Mesothelial cell of epicardium (in vitro differentiated cells): ENCODE data around the gene CACNA1C. TPM values are rescaled to one million over a fixed set of nuclear protein-coding genes. Genes with fewer than 3 reads are reported as not detected.

Experiments used
- DNase-seq, 2 experiments: peaks; one replicate each; pipeline ENCODE4 v3.0.0; 2021; ENCODE audit warnings: low spot score in 2 of 2; ENCODE audit not compliant: unreplicated experiment in 2 of 2
- H3K27ac Mint-ChIP-seq: 2 replicates; pipeline ENCODE4 v1.8.0; 2021; ENCODE audit warnings: mixed read lengths
- H3K27me3 Mint-ChIP-seq: 2 replicates; pipeline ENCODE4 v1.8.0; 2021; ENCODE audit warnings: low read depth, mixed read lengths
- H3K36me3 Mint-ChIP-seq: 2 replicates; pipeline ENCODE4 v1.8.0; 2021; ENCODE audit warnings: mixed read lengths
- H3K4me1 Mint-ChIP-seq: 2 replicates; pipeline ENCODE4 v1.8.0; 2021; ENCODE audit warnings: mixed read lengths
- H3K4me3 Mint-ChIP-seq: 2 replicates; pipeline ENCODE4 v1.8.0; 2021; ENCODE audit warnings: mild to moderate bottlenecking, moderate library complexity, mixed read lengths
- H3K9me3 Mint-ChIP-seq: 2 replicates; pipeline ENCODE4 v1.8.0; 2021; ENCODE audit warnings: mixed read lengths
- total RNA-seq: library from RNA; stranded (reverse); gene quantifications from 3 replicates; pipeline ENCODE4 v1.2.1, GENCODE V29; 2021
- TF ChIP-seq, protein P1 (sequence below): fragments of 200-600 bp; sonication (generic); IDR thresholded peaks from one replicate; pipeline ENCODE4 v1.5.0; 2021; ENCODE audit warnings: antibody characterized with exemption; ENCODE audit not compliant: unreplicated experiment

CACNA1C gene
- total RNA-seq, 1 donor from 2014 or later: 33.6 TPM

DNA sequence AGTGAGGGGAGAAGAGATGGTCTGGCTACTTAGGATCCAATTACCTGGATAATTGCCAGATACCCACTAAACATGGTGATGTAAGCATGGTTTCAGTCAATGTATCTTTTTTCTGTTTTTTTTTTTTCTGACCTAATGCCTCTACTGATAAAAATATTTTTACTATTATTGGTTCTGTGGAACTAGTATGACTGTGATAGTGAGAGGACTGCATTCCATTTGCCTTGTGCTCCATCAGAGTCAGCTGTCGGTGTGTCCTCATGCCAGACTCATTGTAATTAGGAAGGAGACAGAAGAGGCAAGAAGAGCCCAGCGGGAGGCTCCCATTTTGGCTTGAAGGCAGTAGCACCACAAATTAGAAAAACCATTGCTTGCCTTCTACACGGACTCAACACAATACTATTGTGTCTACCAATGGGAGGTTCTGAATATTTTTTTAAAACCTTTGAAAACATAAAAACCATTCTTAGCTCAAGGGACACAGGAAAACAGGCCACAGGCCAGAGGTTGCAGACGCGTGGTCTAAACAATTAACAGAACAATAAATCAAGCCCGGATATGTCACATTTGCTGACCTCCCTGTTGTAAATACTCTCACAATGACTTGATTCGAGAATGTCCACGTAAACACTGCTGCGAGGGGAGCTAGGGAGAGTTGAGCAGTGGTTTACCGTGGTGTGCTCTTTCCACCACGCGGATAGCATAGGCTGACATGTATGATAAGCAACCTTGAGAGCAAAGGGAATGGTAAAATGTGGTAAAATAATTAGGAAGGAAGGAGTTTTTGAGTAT lies 35.0 kb upstream of the CACNA1C start:
- H3K9me3 Mint-ChIP-seq: no peaks in the 10 kb centered on the region
- H3K27ac Mint-ChIP-seq: no peak overlapping the region
- H3K36me3 Mint-ChIP-seq: no peaks in the 10 kb centered on the region
- H3K4me1 Mint-ChIP-seq: peaks cover 20% of the 10 kb centered on the region
- TF ChIP-seq, protein P1, sequence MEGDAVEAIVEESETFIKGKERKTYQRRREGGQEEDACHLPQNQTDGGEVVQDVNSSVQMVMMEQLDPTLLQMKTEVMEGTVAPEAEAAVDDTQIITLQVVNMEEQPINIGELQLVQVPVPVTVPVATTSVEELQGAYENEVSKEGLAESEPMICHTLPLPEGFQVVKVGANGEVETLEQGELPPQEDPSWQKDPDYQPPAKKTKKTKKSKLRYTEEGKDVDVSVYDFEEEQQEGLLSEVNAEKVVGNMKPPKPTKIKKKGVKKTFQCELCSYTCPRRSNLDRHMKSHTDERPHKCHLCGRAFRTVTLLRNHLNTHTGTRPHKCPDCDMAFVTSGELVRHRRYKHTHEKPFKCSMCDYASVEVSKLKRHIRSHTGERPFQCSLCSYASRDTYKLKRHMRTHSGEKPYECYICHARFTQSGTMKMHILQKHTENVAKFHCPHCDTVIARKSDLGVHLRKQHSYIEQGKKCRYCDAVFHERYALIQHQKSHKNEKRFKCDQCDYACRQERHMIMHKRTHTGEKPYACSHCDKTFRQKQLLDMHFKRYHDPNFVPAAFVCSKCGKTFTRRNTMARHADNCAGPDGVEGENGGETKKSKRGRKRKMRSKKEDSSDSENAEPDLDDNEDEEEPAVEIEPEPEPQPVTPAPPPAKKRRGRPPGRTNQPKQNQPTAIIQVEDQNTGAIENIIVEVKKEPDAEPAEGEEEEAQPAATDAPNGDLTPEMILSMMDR: no peak
- no peak for DNase-seq
- peaks cover 3% of the 10 kb centered on the region for H3K27me3 Mint-ChIP-seq
- H3K4me3 Mint-ChIP-seq: no peak overlapping the region

DNA sequence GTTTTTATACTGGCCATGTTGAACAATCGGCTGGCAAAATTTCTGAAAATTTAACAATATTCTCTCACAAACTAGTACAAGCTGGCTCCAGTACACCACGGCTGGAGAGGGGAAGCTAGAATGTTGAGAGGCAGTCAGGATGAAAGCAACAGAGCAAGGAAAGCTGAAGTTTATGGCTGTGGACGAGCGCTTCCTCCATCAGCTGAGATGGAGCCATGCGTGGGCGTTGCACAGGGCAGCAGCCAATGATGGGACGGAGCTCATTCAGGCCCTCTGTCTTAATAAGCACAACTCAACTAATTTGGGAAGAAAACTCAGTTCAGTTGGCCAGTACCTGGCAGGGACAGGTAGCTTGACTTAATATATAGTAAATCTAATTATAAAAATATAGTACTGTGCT lies 34.4 kb upstream of the CACNA1C start:
- H3K4me3 Mint-ChIP-seq: no peak overlapping the region
- H3K27me3 Mint-ChIP-seq: peaks cover 6% of the 10 kb centered on the region
- DNase-seq: no peak
- no peaks in the 10 kb centered on the region for H3K9me3 Mint-ChIP-seq
- TF ChIP-seq, protein P1: no peak
- H3K4me1 Mint-ChIP-seq: peaks cover 26% of the 10 kb centered on the region
- no peaks in the 10 kb centered on the region for H3K36me3 Mint-ChIP-seq
- no peak overlapping the region for H3K27ac Mint-ChIP-seq

DNA sequence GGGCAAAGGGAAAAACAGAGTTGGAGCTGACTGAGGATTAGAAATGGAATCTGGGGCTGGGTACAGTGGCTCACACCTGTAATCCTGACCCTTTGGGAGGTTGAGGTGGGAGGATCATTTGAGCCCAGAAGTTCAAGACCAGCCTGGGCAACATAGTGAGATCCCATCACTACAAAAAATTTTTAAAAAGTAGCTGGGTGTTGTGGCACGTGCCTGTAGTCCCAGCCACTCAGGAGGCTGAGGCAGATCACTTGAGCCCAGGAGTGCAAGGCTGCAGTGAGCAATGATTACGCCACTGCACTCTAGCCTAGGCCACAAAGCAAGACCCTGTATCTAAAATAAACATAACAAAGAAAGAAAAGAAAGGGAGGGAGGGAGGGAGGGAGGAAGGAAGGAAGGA lies 33.7 kb upstream of the CACNA1C start:
- no peak overlapping the region for H3K4me3 Mint-ChIP-seq
- H3K36me3 Mint-ChIP-seq: no peaks in the 10 kb centered on the region
- H3K4me1 Mint-ChIP-seq: peaks cover 21% of the 10 kb centered on the region
- H3K9me3 Mint-ChIP-seq: peaks cover under 1% of the 10 kb centered on the region
- H3K27ac Mint-ChIP-seq: no peak overlapping the region
- no peak for DNase-seq
- H3K27me3 Mint-ChIP-seq: peaks cover 9% of the 10 kb centered on the region
- TF ChIP-seq, protein P1: no peak

DNA sequence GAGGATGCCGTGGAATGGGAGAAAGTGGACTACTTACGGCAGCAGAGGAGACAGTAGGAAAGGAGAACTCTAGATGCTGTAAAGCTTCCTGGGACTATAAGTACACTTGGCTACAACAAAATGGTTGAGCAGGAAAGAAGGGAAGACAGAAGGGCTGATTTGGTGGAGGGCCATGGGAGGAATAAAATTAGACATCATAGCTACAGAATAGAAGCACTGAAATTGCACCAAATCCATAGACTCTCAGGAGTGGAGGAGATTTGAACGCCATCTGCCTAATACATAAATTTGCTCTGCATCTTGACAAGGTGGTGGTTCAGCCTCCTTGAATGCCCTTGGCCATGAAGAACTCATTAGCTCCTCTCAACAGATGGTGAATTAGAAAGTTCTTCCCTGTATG lies 32.3 kb upstream of the CACNA1C start:
- Mint-ChIP-seq H3K9me3 (peaks cover 5% of the 10 kb centered on the region), H3K4me1 (peaks cover 21% of the 10 kb centered on the region), H3K27me3 (peaks cover 19% of the 10 kb centered on the region), H3K4me3 (no peak overlapping the region), H3K36me3 (no peaks in the 10 kb centered on the region), H3K27ac (no peak overlapping the region)
- no peak for DNase-seq
- TF ChIP-seq, protein P1: no peak

DNA sequence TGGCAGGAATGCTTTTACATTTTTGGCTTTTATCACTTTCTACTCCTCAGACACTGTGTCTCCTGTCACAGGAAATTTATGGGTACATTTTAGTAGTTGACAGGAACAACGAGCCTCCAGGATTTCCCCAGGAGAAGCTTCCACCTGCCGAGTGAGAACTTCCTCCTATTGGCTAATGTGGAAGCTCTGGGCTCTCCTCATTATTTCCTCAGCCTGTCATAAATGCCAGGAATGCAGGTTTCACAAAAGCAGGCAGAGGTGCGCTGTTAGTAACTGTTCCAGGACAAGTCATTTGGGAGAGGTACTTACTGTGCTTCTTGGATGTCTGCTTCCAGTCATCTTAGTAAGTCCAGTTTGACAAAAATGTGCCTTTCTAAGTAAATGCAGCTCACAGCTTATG lies 29.4 kb upstream of the CACNA1C start:
- DNase-seq: no peak
- TF ChIP-seq, protein P1: no peak
- Mint-ChIP-seq H3K27ac (no peak overlapping the region), H3K36me3 (no peaks in the 10 kb centered on the region), H3K27me3 (peaks cover 19% of the 10 kb centered on the region), H3K4me3 (no peak overlapping the region), H3K9me3 (peaks cover 5% of the 10 kb centered on the region), H3K4me1 (peaks cover 9% of the 10 kb centered on the region)

DNA sequence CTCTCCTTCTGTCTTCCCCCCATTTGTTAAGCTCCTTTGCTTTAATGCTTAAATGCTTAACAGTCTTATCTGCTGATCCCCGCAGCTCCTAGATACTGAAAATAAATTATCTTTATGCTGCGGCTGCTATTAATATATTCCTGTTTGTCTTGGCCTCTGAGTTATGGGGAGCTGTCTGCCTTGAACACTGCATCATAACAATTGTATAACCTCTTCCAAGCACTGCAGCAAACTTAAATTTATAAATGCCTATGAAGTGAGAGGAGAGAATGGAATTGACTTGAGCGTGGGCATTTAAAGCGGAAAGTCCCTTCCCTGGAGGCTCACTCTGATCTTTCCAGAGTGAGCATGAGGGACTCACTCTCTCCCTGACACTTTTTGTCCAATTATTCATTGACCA lies 25.4 kb upstream of the CACNA1C start:
- peaks cover 17% of the 10 kb centered on the region for H3K4me1 Mint-ChIP-seq
- peaks cover 5% of the 10 kb centered on the region for H3K9me3 Mint-ChIP-seq
- DNase-seq: no peak
- TF ChIP-seq, protein P1: no peak
- H3K27ac Mint-ChIP-seq: no peak overlapping the region
- H3K4me3 Mint-ChIP-seq: no peak overlapping the region
- peaks cover 20% of the 10 kb centered on the region for H3K27me3 Mint-ChIP-seq
- H3K36me3 Mint-ChIP-seq: no peaks in the 10 kb centered on the region
